MM.1S (cell line): ENCODE results near the gene ZNF462.

Experiments
- DNase-seq: peaks from one replicate; pipeline ENCODE4 v3.0.0-alpha.2; 2015
- H2AFZ ChIP-seq: fragments of 300-600 bp; sonication (generic); 2 replicates; pipeline ENCODE4 v1.6.0; 2016; ENCODE audit warnings: antibody characterized with exemption, low read length
- H3F3A ChIP-seq: fragments of 300-600 bp; sonication (generic); 2 replicates; pipeline ENCODE4 v1.6.1; 2016; ENCODE audit warnings: mild to moderate bottlenecking, antibody characterized with exemption, low read length, moderate library complexity, mixed read lengths; ENCODE audit not compliant: insufficient read depth
- H3K27ac ChIP-seq: fragments of 300-600 bp; sonication (generic); 2 replicates; pipeline ENCODE4 v1.5.1; 2016; ENCODE audit warnings: mild to moderate bottlenecking, low read length
- H3K27me3 ChIP-seq: fragments of 300-600 bp; sonication (generic); replicated peaks from 2 replicates; pipeline ENCODE4 v1.6.0; 2016; ENCODE audit warnings: low read length; ENCODE audit not compliant: insufficient read depth
- H3K36me3 ChIP-seq: fragments of 300-600 bp; sonication (generic); replicated peaks from 2 replicates; pipeline ENCODE4 v1.6.1; 2016; ENCODE audit warnings: mild to moderate bottlenecking, low read length, mixed read lengths; ENCODE audit not compliant: insufficient read depth
- H3K4me1 ChIP-seq: fragments of 300-600 bp; sonication (generic); 2 replicates; pipeline ENCODE4 v1.6.1; 2016; ENCODE audit warnings: low read length, mixed read lengths
- H3K4me2 ChIP-seq: fragments of 300-600 bp; sonication (generic); 2 replicates; pipeline ENCODE4 v1.6.0; 2016; ENCODE audit warnings: low read depth, low read length
- H3K4me3 ChIP-seq: fragments of 300-600 bp; sonication (generic); 2 replicates; pipeline ENCODE4 v1.5.1; 2016; ENCODE audit warnings: low read length, mixed read lengths
- H3K79me2 ChIP-seq: fragments of 300-600 bp; sonication (generic); 2 replicates; pipeline ENCODE4 v1.6.1; 2016; ENCODE audit warnings: mixed run types, low read length, mixed read lengths
- H3K9ac ChIP-seq: fragments of 300-600 bp; sonication (generic); 2 replicates; pipeline ENCODE4 v1.6.1; 2016; ENCODE audit warnings: low read length, mixed read lengths
- H3K9me2 ChIP-seq: fragments of 300-600 bp; sonication (generic); replicated peaks from 2 replicates; pipeline ENCODE4 v1.6.1; 2016; ENCODE audit warnings: mild to moderate bottlenecking, low read length, mixed read lengths; ENCODE audit not compliant: insufficient read depth
- H3K9me3 ChIP-seq: fragments of 300-600 bp; sonication (generic); replicated peaks from 2 replicates; pipeline ENCODE4 v1.6.1; 2016; ENCODE audit warnings: mild to moderate bottlenecking, low read length, mixed read lengths; ENCODE audit not compliant: insufficient read depth
- H4K20me1 ChIP-seq: fragments of 300-600 bp; sonication (generic); 2 replicates; pipeline ENCODE4 v1.6.1; 2016; ENCODE audit warnings: mild to moderate bottlenecking, low read length, moderate library complexity, mixed read lengths; ENCODE audit not compliant: insufficient read depth
- CTCF ChIP-seq: fragments of 300-600 bp; sonication (generic); IDR thresholded peaks from 2 replicates; pipeline ENCODE4 v1.5.1; 2016; ENCODE audit warnings: antibody characterized with exemption, low read length, mixed read lengths
- EZH2 ChIP-seq: fragments of 300-600 bp; sonication (generic); optimal IDR thresholded peaks from 2 replicates; pipeline ENCODE3; 2017; ENCODE audit warnings: low read depth, mild to moderate bottlenecking, antibody characterized with exemption, low read length, mixed read lengths
- EZH2phosphoT487 ChIP-seq: fragments of 300-600 bp; sonication (generic); IDR thresholded peaks from 2 replicates; pipeline ENCODE4 v1.6.1; 2018; ENCODE audit warnings: antibody characterized with exemption, low read length

Gene ZNF462

GRCh38 chr9:106945727-106946660, 83.0 kb downstream of the ZNF462 start:
- DNase-seq, result no peak
- H3F3A ChIP-seq, result no peaks in the 10 kb centered on the region
- no peak for TF ChIP-seq CTCF
- TF ChIP-seq EZH2phosphoT487, result no peak
- TF ChIP-seq EZH2, result no peak
- H3K4me3 ChIP-seq, result no peak overlapping the region
- no peaks in the 10 kb centered on the region for H3K36me3 ChIP-seq
- H3K27me3 ChIP-seq, result no peaks in the 10 kb centered on the region
- H3K9ac ChIP-seq, result no peak overlapping the region
- H3K4me1 ChIP-seq, result no peaks in the 10 kb centered on the region
- H3K9me3 ChIP-seq, result no peaks in the 10 kb centered on the region
- H4K20me1 ChIP-seq, result no peaks in the 10 kb centered on the region
- H3K9me2 ChIP-seq, result no peaks in the 10 kb centered on the region
- no peaks in the 10 kb centered on the region for H3K79me2 ChIP-seq
- H2AFZ ChIP-seq, result no peak overlapping the region
- no peak overlapping the region for H3K4me2 ChIP-seq
- H3K27ac ChIP-seq, result no peak overlapping the region

- TF ChIP-seq CTCF (no peak), EZH2phosphoT487 (no peak), EZH2 (no peak)
- no peaks in the 10 kb centered on the region for H3K36me3 ChIP-seq
- no peaks in the 10 kb centered on the region for H4K20me1 ChIP-seq
- H3K9me2 ChIP-seq, result no peaks in the 10 kb centered on the region
- no peak overlapping the region for H3K27ac ChIP-seq
- H3K9me3 ChIP-seq, result no peaks in the 10 kb centered on the region
- no peaks in the 10 kb centered on the region for H3F3A ChIP-seq
- H3K27me3 ChIP-seq, result no peaks in the 10 kb centered on the region
- no peak for DNase-seq
- no peak overlapping the region for H3K4me3 ChIP-seq
- H3K9ac ChIP-seq, result no peak overlapping the region
- no peak overlapping the region for H3K4me2 ChIP-seq
- no peak overlapping the region for H2AFZ ChIP-seq
- H3K79me2 ChIP-seq, result no peaks in the 10 kb centered on the region
- no peaks in the 10 kb centered on the region for H3K4me1 ChIP-seq
Observed at GRCh38 chr9:106947106-106947900, 84.3 kb downstream of the ZNF462 start.

- no peaks in the 10 kb centered on the region for H3F3A ChIP-seq
- H3K27me3 ChIP-seq, result no peaks in the 10 kb centered on the region
- no peaks in the 10 kb centered on the region for H3K4me1 ChIP-seq
- TF ChIP-seq EZH2 (no peak), EZH2phosphoT487 (no peak), CTCF (no peak)
- no peak overlapping the region for H3K4me3 ChIP-seq
- H3K9ac ChIP-seq, result no peak overlapping the region
- H4K20me1 ChIP-seq, result no peaks in the 10 kb centered on the region
- DNase-seq, result no peak
- H3K9me2 ChIP-seq, result no peaks in the 10 kb centered on the region
- H3K27ac ChIP-seq, result no peak overlapping the region
- H3K79me2 ChIP-seq, result no peaks in the 10 kb centered on the region
- no peak overlapping the region for H2AFZ ChIP-seq
- H3K4me2 ChIP-seq, result no peak overlapping the region
- no peaks in the 10 kb centered on the region for H3K36me3 ChIP-seq
- no peaks in the 10 kb centered on the region for H3K9me3 ChIP-seq
Observed at GRCh38 chr9:106953174-106953573, 90.2 kb downstream of the ZNF462 start.
